Stimulated activated CD4-positive, alpha-beta T cell treated with anti-CD3 and anti-CD28 coated beads, Interleukin-15, amount 100 ng/mL, for 1 hour (primary cell): ENCODE data around the gene SPZ1.
"Not testable (repeated sequence)": the region's sequence is repeated elsewhere in the genome, so short reads cannot be mapped to it uniquely, and the experiment has no call there.

Experiments
- DNase-seq, 2 donors: peaks; one replicate each; pipeline ENCODE4 v3.0.0-alpha.2; 2020; ENCODE audit warnings: low read depth in 1 of 2, low spot score in 1 of 2

The SPZ1 gene

GRCh38 chr5:80337379-80337778 lies 17.6 kb downstream of the SPZ1 start:
- no peak for DNase-seq

- no peak for DNase-seq
These were observed 19.3 kb downstream of the SPZ1 start for GRCh38 chr5:80339116-80339515.

GRCh38 chr5:80341016-80341775 lies 21.4 kb downstream of the SPZ1 start:
- no peak for DNase-seq

- no peak for DNase-seq
These were observed 23.3 kb downstream of the SPZ1 start for GRCh38 chr5:80343067-80343466.

GRCh38 chr5:80346055-80346454 lies 26.3 kb downstream of the SPZ1 start:
- DNase-seq, result no peak

GRCh38 chr5:80348171-80348570 lies 28.4 kb downstream of the SPZ1 start:
- DNase-seq, result no peak

GRCh38 chr5:80351019-80351418 lies 31.2 kb downstream of the SPZ1 start:
- DNase-seq, result not testable (repeated sequence)

GRCh38 chr5:80355686-80356085 lies 35.9 kb downstream of the SPZ1 start:
- DNase-seq, result no peak

- DNase-seq, result no peak
These were observed 37.9 kb downstream of the SPZ1 start for GRCh38 chr5:80357671-80358070.

GRCh38 chr5:80360914-80361444 lies 41.2 kb downstream of the SPZ1 start:
- no peak for DNase-seq

- DNase-seq, result no peak
These were observed 45.1 kb downstream of the SPZ1 start for GRCh38 chr5:80364892-80365291.

- DNase-seq, result no peak
These were observed 49.1 kb downstream of the SPZ1 start for GRCh38 chr5:80368661-80369480.

GRCh38 chr5:80369521-80369920 lies 49.7 kb downstream of the SPZ1 start:
- DNase-seq, result no peak

- DNase-seq, result no peak
These were observed 50.6 kb downstream of the SPZ1 start for GRCh38 chr5:80370390-80370789.
